ENCODE data around the gene DNAJC4. TPM values are rescaled to one million over a fixed set of nuclear protein-coding genes. Genes with fewer than 3 reads are reported as not detected.

The DNAJC4 gene
- polyA plus RNA-seq, 1 donor from 2014 or later: 20.3 TPM

DNA sequence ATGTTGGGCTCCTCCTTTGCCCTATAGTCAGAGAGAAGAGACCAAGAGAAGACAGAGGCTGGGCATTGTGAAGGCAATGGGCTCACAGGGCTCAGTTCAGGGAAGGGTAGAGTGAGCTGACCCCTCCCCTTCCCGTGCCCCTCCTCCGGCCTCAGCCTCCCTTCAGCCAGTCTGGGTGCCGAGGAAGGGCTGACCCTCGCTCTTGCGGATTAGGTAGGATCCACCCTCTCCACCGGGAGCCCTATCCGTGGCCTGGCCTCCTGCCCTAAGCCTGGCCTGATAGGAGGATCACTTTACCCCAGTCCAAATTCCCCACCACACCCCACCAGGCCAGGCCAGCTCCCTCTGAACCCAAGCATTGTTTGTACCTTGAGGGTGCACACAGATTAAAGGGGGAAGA is 18.2 kb downstream of the DNAJC4 start:
- no peak overlapping the region for H3K27ac ChIP-seq (ENCODE audit: low read length)
- H4K20me1 ChIP-seq (ENCODE audit: insufficient read depth): no peaks in the 10 kb centered on the region
- H2AFZ ChIP-seq (ENCODE audit: low read depth, low read length): no peak overlapping the region
- no peaks in the 10 kb centered on the region for H3K9me2 ChIP-seq (ENCODE audit: insufficient read depth, low read length)
- peaks cover 13% of the 10 kb centered on the region for H3K79me2 ChIP-seq (replicated peaks; ENCODE audit: insufficient read depth, low read length)
- H3K4me2 ChIP-seq (ENCODE audit: low read length): no peak overlapping the region
- H3K27me3 ChIP-seq (ENCODE audit: insufficient read depth, low read depth, low read length): peaks cover 8% of the 10 kb centered on the region
- no peaks in the 10 kb centered on the region for H3K36me3 ChIP-seq (ENCODE audit: insufficient read depth, low read length)
- no peaks in the 10 kb centered on the region for H3F3A ChIP-seq (ENCODE audit: insufficient read depth, low read length, poor library complexity, severe bottlenecking)
- no peaks in the 10 kb centered on the region for H3K9me3 ChIP-seq (ENCODE audit: low read length)
- TF ChIP-seq, protein P1, sequence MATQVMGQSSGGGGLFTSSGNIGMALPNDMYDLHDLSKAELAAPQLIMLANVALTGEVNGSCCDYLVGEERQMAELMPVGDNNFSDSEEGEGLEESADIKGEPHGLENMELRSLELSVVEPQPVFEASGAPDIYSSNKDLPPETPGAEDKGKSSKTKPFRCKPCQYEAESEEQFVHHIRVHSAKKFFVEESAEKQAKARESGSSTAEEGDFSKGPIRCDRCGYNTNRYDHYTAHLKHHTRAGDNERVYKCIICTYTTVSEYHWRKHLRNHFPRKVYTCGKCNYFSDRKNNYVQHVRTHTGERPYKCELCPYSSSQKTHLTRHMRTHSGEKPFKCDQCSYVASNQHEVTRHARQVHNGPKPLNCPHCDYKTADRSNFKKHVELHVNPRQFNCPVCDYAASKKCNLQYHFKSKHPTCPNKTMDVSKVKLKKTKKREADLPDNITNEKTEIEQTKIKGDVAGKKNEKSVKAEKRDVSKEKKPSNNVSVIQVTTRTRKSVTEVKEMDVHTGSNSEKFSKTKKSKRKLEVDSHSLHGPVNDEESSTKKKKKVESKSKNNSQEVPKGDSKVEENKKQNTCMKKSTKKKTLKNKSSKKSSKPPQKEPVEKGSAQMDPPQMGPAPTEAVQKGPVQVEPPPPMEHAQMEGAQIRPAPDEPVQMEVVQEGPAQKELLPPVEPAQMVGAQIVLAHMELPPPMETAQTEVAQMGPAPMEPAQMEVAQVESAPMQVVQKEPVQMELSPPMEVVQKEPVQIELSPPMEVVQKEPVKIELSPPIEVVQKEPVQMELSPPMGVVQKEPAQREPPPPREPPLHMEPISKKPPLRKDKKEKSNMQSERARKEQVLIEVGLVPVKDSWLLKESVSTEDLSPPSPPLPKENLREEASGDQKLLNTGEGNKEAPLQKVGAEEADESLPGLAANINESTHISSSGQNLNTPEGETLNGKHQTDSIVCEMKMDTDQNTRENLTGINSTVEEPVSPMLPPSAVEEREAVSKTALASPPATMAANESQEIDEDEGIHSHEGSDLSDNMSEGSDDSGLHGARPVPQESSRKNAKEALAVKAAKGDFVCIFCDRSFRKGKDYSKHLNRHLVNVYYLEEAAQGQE (IDR thresholded peaks at IDR 0.05; ENCODE audit: borderline replicate concordance): no peak
- TF ChIP-seq POLR2AphosphoS5 (IDR thresholded peaks at IDR 0.05) (no peak), TAF1 (IDR thresholded peaks at IDR 0.05; ENCODE audit: low read depth) (no peak), EZH2 (IDR thresholded peaks at IDR 0.05; ENCODE audit: borderline replicate concordance, insufficient read depth, low read length, poor library complexity, severe bottlenecking) (no peak), MXI1 (conservative IDR thresholded peaks at IDR 0.05; ENCODE audit: poor library complexity, severe bottlenecking) (no peak), RAD21 (conservative IDR thresholded peaks at IDR 0.05) (no peak), EP300 (conservative IDR thresholded peaks at IDR 0.05; ENCODE audit: poor library complexity, severe bottlenecking) (no peak), SMC3 (conservative IDR thresholded peaks at IDR 0.05; ENCODE audit: poor library complexity) (no peak)
- TF ChIP-seq, protein P2, sequence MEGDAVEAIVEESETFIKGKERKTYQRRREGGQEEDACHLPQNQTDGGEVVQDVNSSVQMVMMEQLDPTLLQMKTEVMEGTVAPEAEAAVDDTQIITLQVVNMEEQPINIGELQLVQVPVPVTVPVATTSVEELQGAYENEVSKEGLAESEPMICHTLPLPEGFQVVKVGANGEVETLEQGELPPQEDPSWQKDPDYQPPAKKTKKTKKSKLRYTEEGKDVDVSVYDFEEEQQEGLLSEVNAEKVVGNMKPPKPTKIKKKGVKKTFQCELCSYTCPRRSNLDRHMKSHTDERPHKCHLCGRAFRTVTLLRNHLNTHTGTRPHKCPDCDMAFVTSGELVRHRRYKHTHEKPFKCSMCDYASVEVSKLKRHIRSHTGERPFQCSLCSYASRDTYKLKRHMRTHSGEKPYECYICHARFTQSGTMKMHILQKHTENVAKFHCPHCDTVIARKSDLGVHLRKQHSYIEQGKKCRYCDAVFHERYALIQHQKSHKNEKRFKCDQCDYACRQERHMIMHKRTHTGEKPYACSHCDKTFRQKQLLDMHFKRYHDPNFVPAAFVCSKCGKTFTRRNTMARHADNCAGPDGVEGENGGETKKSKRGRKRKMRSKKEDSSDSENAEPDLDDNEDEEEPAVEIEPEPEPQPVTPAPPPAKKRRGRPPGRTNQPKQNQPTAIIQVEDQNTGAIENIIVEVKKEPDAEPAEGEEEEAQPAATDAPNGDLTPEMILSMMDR (IDR thresholded peaks at IDR 0.05; ENCODE audit: poor library complexity, severe bottlenecking): no peak
- no peak overlapping the region for H3K4me3 ChIP-seq (ENCODE audit: low read length)
- no peak overlapping the region for H3K9ac ChIP-seq (ENCODE audit: low read length)

DNA sequence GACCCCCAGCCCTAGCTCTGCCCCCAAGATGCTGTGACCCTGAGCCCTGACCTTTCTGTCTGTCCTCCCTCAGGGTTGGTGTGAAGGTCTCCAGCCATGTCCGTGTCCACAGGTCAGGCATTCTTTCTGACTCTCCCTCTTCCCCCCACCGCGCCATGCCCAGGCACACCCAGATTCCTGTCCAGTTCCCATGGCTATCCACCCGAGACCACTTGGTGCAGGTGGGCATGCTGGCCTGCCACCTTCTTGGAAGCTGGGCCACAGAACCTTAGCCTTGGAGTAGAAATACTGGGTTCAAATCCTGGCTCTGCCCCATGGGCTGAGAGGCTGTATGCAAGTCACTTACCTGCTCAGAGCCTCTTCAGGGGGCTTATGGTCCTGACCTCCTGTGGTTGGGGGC is 18.7 kb downstream of the DNAJC4 start:
- Histone ChIP-seq H3K9ac (ENCODE audit: low read length) (no peak overlapping the region), H2AFZ (ENCODE audit: low read depth, low read length) (no peak overlapping the region), H3K27ac (ENCODE audit: low read length) (no peak overlapping the region), H3K79me2 (replicated peaks; ENCODE audit: insufficient read depth, low read length) (peaks cover 13% of the 10 kb centered on the region), H3K36me3 (ENCODE audit: insufficient read depth, low read length) (no peaks in the 10 kb centered on the region), H4K20me1 (ENCODE audit: insufficient read depth) (no peaks in the 10 kb centered on the region), H3K4me2 (ENCODE audit: low read length) (no peak overlapping the region), H3K9me2 (ENCODE audit: insufficient read depth, low read length) (no peaks in the 10 kb centered on the region), H3K27me3 (ENCODE audit: insufficient read depth, low read depth, low read length) (peaks cover 8% of the 10 kb centered on the region), H3F3A (ENCODE audit: insufficient read depth, low read length, poor library complexity, severe bottlenecking) (no peaks in the 10 kb centered on the region), H3K9me3 (ENCODE audit: low read length) (no peaks in the 10 kb centered on the region), H3K4me3 (ENCODE audit: low read length) (no peak overlapping the region)
- TF ChIP-seq TAF1 (IDR thresholded peaks at IDR 0.05; ENCODE audit: low read depth): no peak
- no peak for TF ChIP-seq MXI1 (conservative IDR thresholded peaks at IDR 0.05; ENCODE audit: poor library complexity, severe bottlenecking)
- TF ChIP-seq, protein P2 (IDR thresholded peaks at IDR 0.05; ENCODE audit: poor library complexity, severe bottlenecking): no peak
- TF ChIP-seq, protein P1 (IDR thresholded peaks at IDR 0.05; ENCODE audit: borderline replicate concordance): no peak
- no peak for TF ChIP-seq POLR2AphosphoS5 (IDR thresholded peaks at IDR 0.05)
- no peak for TF ChIP-seq RAD21 (conservative IDR thresholded peaks at IDR 0.05)
- no peak for TF ChIP-seq EP300 (conservative IDR thresholded peaks at IDR 0.05; ENCODE audit: poor library complexity, severe bottlenecking)
- no peak for TF ChIP-seq SMC3 (conservative IDR thresholded peaks at IDR 0.05; ENCODE audit: poor library complexity)
- no peak for TF ChIP-seq EZH2 (IDR thresholded peaks at IDR 0.05; ENCODE audit: borderline replicate concordance, insufficient read depth, low read length, poor library complexity, severe bottlenecking)

Data from neural cell (in vitro differentiated cells).